DMS153 (cell line): ENCODE measurements around the gene MAK.
"Not testable (repeated sequence)": the region's sequence is repeated elsewhere in the genome, so short reads cannot be mapped to it uniquely, and the experiment has no call there.

ENCODE experiments used
- DNase-seq: peaks from one replicate; lab custom pipeline; 2025; lab: John Stamatoyannopoulos, UW

The MAK gene

GRCh38 chr6:10791673-10792072 is 46.7 kb downstream of the MAK start:
- no peak for DNase-seq

- DNase-seq, result no peak
Observed at GRCh38 chr6:10779076-10779475, 59.3 kb downstream of the MAK start.

GRCh38 chr6:10778230-10778629 is 60.1 kb downstream of the MAK start:
- DNase-seq, result no peak

GRCh38 chr6:10771371-10771894 is 66.9 kb downstream of the MAK start:
- peak; percentile 15 for DNase-seq

GRCh38 chr6:10769419-10769818 is 68.9 kb downstream of the MAK start:
- DNase-seq, result no peak

- no peak for DNase-seq
Observed at GRCh38 chr6:10763006-10763405, 75.3 kb downstream of the MAK start.

- DNase-seq, result no peak
Observed at GRCh38 chr6:10759884-10760329, 78.4 kb downstream of the MAK start.

GRCh38 chr6:10759312-10759839 is 79.0 kb downstream of the MAK start:
- no peak for DNase-seq

- DNase-seq, result no peak
Observed at GRCh38 chr6:10756085-10756484, 82.3 kb downstream of the MAK start.

- DNase-seq, result not testable (repeated sequence)
Observed at GRCh38 chr6:10751757-10752156, 86.6 kb downstream of the MAK start.

- DNase-seq, result not testable (repeated sequence)
Observed at GRCh38 chr6:10750568-10750967, 87.8 kb downstream of the MAK start.

GRCh38 chr6:10749734-10750133 is 88.6 kb downstream of the MAK start:
- DNase-seq, result no peak

GRCh38 chr6:10747251-10747972 is 90.9 kb downstream of the MAK start, which contains the start of gene TMEM14B:
TSS of gene TMEM14B (plus strand) at chr6:10747805. CDS start at chr6:10749246, 1,441 bp downstream.
- peak; percentile 83 for DNase-seq

GRCh38 chr6:10746915-10747250 is 91.5 kb downstream of the MAK start:
- DNase-seq, result no peak

- no peak for DNase-seq
Observed at GRCh38 chr6:10745116-10745515, 93.2 kb downstream of the MAK start.

GRCh38 chr6:10743515-10743914 is 94.8 kb downstream of the MAK start:
- DNase-seq, result no peak

GRCh38 chr6:10742251-10742650 is 96.1 kb downstream of the MAK start:
- DNase-seq, result no peak

- not testable (repeated sequence) for DNase-seq
Observed at GRCh38 chr6:10741643-10742042, 96.7 kb downstream of the MAK start.

- no peak for DNase-seq
Observed at GRCh38 chr6:10740061-10740460, 98.3 kb downstream of the MAK start.

- DNase-seq, result no peak
Observed at GRCh38 chr6:10736731-10737130, 101.6 kb downstream of the MAK start.

GRCh38 chr6:10733863-10734262 is 104.5 kb downstream of the MAK start:
- DNase-seq, result no peak

GRCh38 chr6:10733151-10733715 is 105.1 kb downstream of the MAK start:
- no peak for DNase-seq

GRCh38 chr6:10730254-10730653 is 108.1 kb downstream of the MAK start:
- DNase-seq, result no peak
